T-cell (primary cell): ENCODE measurements around the gene MAP4. TPM values are rescaled to one million over a fixed set of nuclear protein-coding genes. Genes with fewer than 3 reads are reported as not detected.

Experiments
- ATAC-seq, 4 experiments: fragments of 200-7000 bp in 3 of 4; fragments of 150-1000 bp in 1 of 4; cut with Tn5 transposase; replicated peaks in 1 of 4; 1 replicate in 3 of 4; 2 replicates in 1 of 4; pipeline ENCODE4 v1.10.0; 2021; ENCODE audit warnings: moderate library complexity in 3 of 4, mild to moderate bottlenecking in 2 of 4, moderate number of reproducible peaks in 1 of 4
- CTCF ChIA-PET, 2 donors: fragments of 300-600 bp; sonication (Branson Sonifier 250); formaldehyde crosslinking; loops; one replicate each; lab custom pipeline; 2022; ENCODE audit warnings: antibody characterized with exemption in 2 of 2; lab: Charles Lee
- POLR2A ChIA-PET, 2 donors: fragments of 300-600 bp; sonication (Branson Sonifier 250); formaldehyde crosslinking; loops; one replicate each; lab custom pipeline; 2022; ENCODE audit warnings: antibody characterized with exemption in 2 of 2; lab: Charles Lee
- DNase-seq, 35 experiments: peaks; one replicate each; pipeline versions ENCODE4 v3.0.0 to v3.0.0-alpha.2; 2013 to 2023
- H3K27ac ChIP-seq: one replicate; pipeline ENCODE4 v1.5.1; 2013; ENCODE audit warnings: low read length
- H3K27me3 ChIP-seq, 2 experiments: replicated peaks in 1 of 2; 1 replicate in 1 of 2; 2 replicates in 1 of 2; pipeline versions ENCODE4 v1.6.1 to v1.7.0; 2013; ENCODE audit warnings: low read length in 1 of 2, mixed read lengths in 1 of 2; ENCODE audit not compliant: control insufficient read depth in 2 of 2, insufficient read depth in 2 of 2; ENCODE audit errors: extremely low read depth in 1 of 2
- H3K36me3 ChIP-seq, 2 donors: 1 replicate in 1 of 2; 2 replicates in 1 of 2; pipeline versions ENCODE4 v1.6.1 to v1.7.0; 2013; ENCODE audit warnings: low read length in 1 of 2; ENCODE audit not compliant: control insufficient read depth in 2 of 2, insufficient read depth in 1 of 2; ENCODE audit errors: extremely low read depth in 1 of 2
- H3K4me1 ChIP-seq, 2 experiments: 1 replicate in 1 of 2; 2 replicates in 1 of 2; pipeline versions ENCODE4 v1.6.1 to v1.7.0; 2013; ENCODE audit warnings: low read length in 2 of 2, mixed read lengths in 1 of 2; ENCODE audit not compliant: insufficient read depth in 2 of 2, control insufficient read depth in 1 of 2; ENCODE audit errors: extremely low read depth in 1 of 2
- H3K4me3 ChIP-seq, 2 donors: 1 replicate in 1 of 2; 2 replicates in 1 of 2; pipeline versions ENCODE4 v1.5.1 to v1.7.0; 2013; ENCODE audit warnings: mild to moderate bottlenecking in 2 of 2, low read length in 1 of 2, moderate library complexity in 1 of 2; ENCODE audit not compliant: control insufficient read depth in 1 of 2; ENCODE audit errors: extremely low read depth in 1 of 2
- H3K9me3 ChIP-seq: 2 replicates; pipeline ENCODE4 v1.7.0; 2013
- H3K27ac Mint-ChIP-seq, 2 donors: one replicate each; pipeline ENCODE4 v1.8.0; 2020 to 2021; ENCODE audit warnings: mild to moderate bottlenecking in 2 of 2, mixed read lengths in 2 of 2
- H3K27me3 Mint-ChIP-seq, 2 donors: one replicate each; pipeline ENCODE4 v1.8.0; 2021 to 2022; ENCODE audit warnings: mixed read lengths in 2 of 2
- H3K36me3 Mint-ChIP-seq: one replicate; pipeline ENCODE4 v1.8.0; 2021; ENCODE audit warnings: mixed read lengths
- H3K4me1 Mint-ChIP-seq, 3 donors: one replicate each; pipeline ENCODE4 v1.8.0; 2020 to 2022; ENCODE audit warnings: mixed read lengths in 3 of 3, mild to moderate bottlenecking in 1 of 3
- H3K4me3 Mint-ChIP-seq, 3 donors: one replicate each; pipeline ENCODE4 v1.8.0; 2020 to 2022; ENCODE audit warnings: mild to moderate bottlenecking in 3 of 3, mixed read lengths in 3 of 3, moderate library complexity in 3 of 3
- H3K9me3 Mint-ChIP-seq, 3 donors: one replicate each; pipeline ENCODE4 v1.8.0; 2020 to 2022; ENCODE audit warnings: mixed read lengths in 3 of 3
- WGBS: methylation state at CpG from one replicate; pipeline ENCODE4 v1.1.5; 2013; ENCODE audit warnings: missing lambda C conversion rate; ENCODE audit not compliant: insufficient coverage; 5-methylcytosine and 5-hydroxymethylcytosine counted together
- total RNA-seq, 35 experiments: library from RNA in 6 of 35; stranded (reverse) in 6 of 35; fragments of 120-200 nt in 1 of 35; gene quantifications; one replicate each; pipeline versions ENCODE4 v1.2.1 to v1.2.4 and lab custom pipeline; 2013 to 2026

The MAP4 gene
- total RNA-seq, 5 donors from 2014 or later (not counting 1 experiment from before 2014, with no cell fraction given) = 60.7 to 85.1 (median 76.7) TPM

- no peaks in the 10 kb centered on the region for H3K27me3 Mint-ChIP-seq
- no peaks in the 10 kb centered on the region for H3K27me3 ChIP-seq
- no peak overlapping the region for H3K4me3 Mint-ChIP-seq
- no peak overlapping the region for H3K27ac Mint-ChIP-seq
- ChIA-PET CTCF (no interaction called here), POLR2A (no interaction called here)
- peaks cover 57% of the 10 kb centered on the region for H3K36me3 Mint-ChIP-seq
- peaks cover 4 to 76% of the 10 kb centered on the region in 2 donors for H3K36me3 ChIP-seq
- DNase-seq (no peak), ATAC-seq (no peak)
- no peak overlapping the region for H3K4me3 ChIP-seq
- no peak overlapping the region for H3K27ac ChIP-seq
- H3K9me3 Mint-ChIP-seq = no peaks in the 10 kb centered on the region
- 100% methylated on average over 1 of the region's 2 CpGs for WGBS
- H3K4me1 ChIP-seq = no peaks in the 10 kb centered on the region
- no peaks in the 10 kb centered on the region for H3K9me3 ChIP-seq
- H3K4me1 Mint-ChIP-seq = no peaks in the 10 kb centered on the region
Observed at GRCh38 chr3:47871389-47871788, 144.8 kb downstream of the MAP4 start.

GRCh38 chr3:47870702-47871260, 145.4 kb downstream of the MAP4 start:
- H3K27me3 Mint-ChIP-seq = no peaks in the 10 kb centered on the region
- ChIA-PET POLR2A (no interaction called here), CTCF (no interaction called here)
- no peaks in the 10 kb centered on the region for H3K4me1 ChIP-seq
- no peak overlapping the region for H3K27ac Mint-ChIP-seq
- H3K27ac ChIP-seq = no peak overlapping the region
- no peaks in the 10 kb centered on the region for H3K27me3 ChIP-seq
- DNase-seq (no peak), ATAC-seq (no peak)
- no peaks in the 10 kb centered on the region for H3K9me3 Mint-ChIP-seq
- H3K4me1 Mint-ChIP-seq = no peaks in the 10 kb centered on the region
- H3K9me3 ChIP-seq = no peaks in the 10 kb centered on the region
- WGBS = 95% methylated on average over 9 of the region's 12 CpGs
- H3K36me3 ChIP-seq = peaks cover 4 to 73% of the 10 kb centered on the region in 2 donors
- no peak overlapping the region for H3K4me3 Mint-ChIP-seq
- no peak overlapping the region for H3K4me3 ChIP-seq
- peaks cover 63% of the 10 kb centered on the region for H3K36me3 Mint-ChIP-seq

GRCh38 chr3:47870156-47870555, 146.1 kb downstream of the MAP4 start:
- POLR2A ChIA-PET = no interaction called here
- 81% methylated on average over 2 of the region's 3 CpGs for WGBS
- peaks cover 8 to 71% of the 10 kb centered on the region in 2 donors for H3K36me3 ChIP-seq
- ATAC-seq = no peak
- no peaks in the 10 kb centered on the region for H3K27me3 ChIP-seq
- no peak overlapping the region for H3K27ac Mint-ChIP-seq
- no peak for DNase-seq
- H3K9me3 Mint-ChIP-seq = no peaks in the 10 kb centered on the region
- H3K27ac ChIP-seq = no peak overlapping the region
- H3K4me1 ChIP-seq = no peaks in the 10 kb centered on the region
- H3K4me3 ChIP-seq = no peak overlapping the region
- H3K9me3 ChIP-seq = no peaks in the 10 kb centered on the region
- no peaks in the 10 kb centered on the region for H3K27me3 Mint-ChIP-seq
- H3K36me3 Mint-ChIP-seq = peaks cover 65% of the 10 kb centered on the region
- H3K4me1 Mint-ChIP-seq = no peaks in the 10 kb centered on the region
- no peak overlapping the region for H3K4me3 Mint-ChIP-seq
- CTCF ChIA-PET = no interaction called here

GRCh38 chr3:47868306-47868705, 147.9 kb downstream of the MAP4 start:
- Mint-ChIP-seq H3K4me1 (no peaks in the 10 kb centered on the region), H3K27ac (no peak overlapping the region)
- CTCF ChIA-PET = no interaction called here

GRCh38 chr3:47867451-47868044, 148.7 kb downstream of the MAP4 start:
- DNase-seq (no peak), ATAC-seq (no peak)
- ChIA-PET POLR2A (no interaction called here), CTCF (no interaction called here)
- Histone ChIP-seq H3K4me1 (no peaks in the 10 kb centered on the region), H3K27ac (no peak overlapping the region), H3K9me3 (no peaks in the 10 kb centered on the region), H3K4me3 (no peak overlapping the region), H3K36me3 (peaks cover 8 to 62% of the 10 kb centered on the region in 2 donors), H3K27me3 (no peaks in the 10 kb centered on the region)
- H3K4me1 Mint-ChIP-seq = no peaks in the 10 kb centered on the region
- no peak overlapping the region for H3K4me3 Mint-ChIP-seq
- WGBS = 89% methylated on average over 8 of the region's 8 CpGs
- no peaks in the 10 kb centered on the region for H3K27me3 Mint-ChIP-seq
- no peaks in the 10 kb centered on the region for H3K9me3 Mint-ChIP-seq
- peak overlapping the region in 1 of 2 donors; percentile 4 for H3K27ac Mint-ChIP-seq
- H3K36me3 Mint-ChIP-seq = peaks cover 57% of the 10 kb centered on the region

More at GRCh38 chr3:47868306-47868705, 147.9 kb downstream of the MAP4 start:
- no peak for ATAC-seq
- Mint-ChIP-seq H3K36me3 (peaks cover 63% of the 10 kb centered on the region), H3K4me3 (no peak overlapping the region), H3K27me3 (no peaks in the 10 kb centered on the region), H3K9me3 (no peaks in the 10 kb centered on the region)
- POLR2A ChIA-PET = no interaction called here
- Histone ChIP-seq H3K27me3 (no peaks in the 10 kb centered on the region), H3K4me3 (no peak overlapping the region), H3K27ac (no peak overlapping the region), H3K4me1 (no peaks in the 10 kb centered on the region), H3K36me3 (peaks cover 8 to 67% of the 10 kb centered on the region in 2 donors), H3K9me3 (no peaks in the 10 kb centered on the region)
- WGBS = 94% methylated on average over 2 of the region's 2 CpGs
- no peak for DNase-seq

GRCh38 chr3:47865192-47865591, 151.0 kb downstream of the MAP4 start:
- H3K27me3 ChIP-seq = no peaks in the 10 kb centered on the region
- WGBS = 88% methylated on average over 1 of the region's 3 CpGs
- H3K27me3 Mint-ChIP-seq = no peaks in the 10 kb centered on the region
- POLR2A ChIA-PET = interaction anchor here in 1 of 2 donors (0.5 kb wide), 1 partner anchor 186 kb away, joined by 6 read pairs; no protein-coding TSS in a partner anchor
- no peak for DNase-seq
- no peak overlapping the region for H3K4me3 Mint-ChIP-seq
- H3K36me3 Mint-ChIP-seq = peaks cover 42% of the 10 kb centered on the region
- no peak for ATAC-seq
- CTCF ChIA-PET = no interaction called here
- H3K4me3 ChIP-seq = no peak overlapping the region
- no peaks in the 10 kb centered on the region for H3K9me3 Mint-ChIP-seq
- no peaks in the 10 kb centered on the region for H3K4me1 Mint-ChIP-seq
- H3K36me3 ChIP-seq = peaks cover 8 to 43% of the 10 kb centered on the region in 2 donors
- no peak overlapping the region for H3K27ac ChIP-seq
- no peaks in the 10 kb centered on the region for H3K4me1 ChIP-seq
- no peaks in the 10 kb centered on the region for H3K9me3 ChIP-seq
- H3K27ac Mint-ChIP-seq = no peak overlapping the region
